ENCODE data around the gene RIMOC1.

RIMOC1 gene

GRCh38 chr5:41921874-41922273 lies 17.7 kb downstream of the RIMOC1 start:
- H3K36me3 ChIP-seq (ENCODE audit: control insufficient read depth in 2 of 2, insufficient read depth in 1 of 2, low read length in 2 of 2), result peaks cover 49 to 51% of the 10 kb centered on the region in 2 experiments; a peak in 2 of 3 replicates
- POLR2A ChIA-PET, result interaction anchor here (1.0 kb wide), 1 partner anchor 18 kb away, joined by 3 read pairs; the partner anchor contains the start of gene RIMOC1
- TF ChIP-seq ZNF664 (tag by site-specific recombination; IDR thresholded peaks at IDR 0.05), result peak; percentile 39; the same call in 1 of the 2 replicates
- TF ChIP-seq ZNF558 (tag by site-specific recombination; IDR thresholded peaks at IDR 0.05), result no peak
- no peaks in the 10 kb centered on the region for H3K9me3 ChIP-seq (ENCODE audit: control insufficient read depth, insufficient read depth, low read depth, low read length)
- H3K4me3 ChIP-seq (ENCODE audit: low read depth, low read length), result no peak overlapping the region
- H3K4me1 ChIP-seq (ENCODE audit: control insufficient read depth, insufficient read depth, low read length), result peaks cover 3% of the 10 kb centered on the region; the same call in 1 of the 2 replicates
- CTCF ChIA-PET, result interaction anchor here (1.0 kb wide), 1 partner anchor 51 kb away, joined by 3 read pairs; the partner anchor contains the start of gene OXCT1
- H3K27ac ChIP-seq (ENCODE audit: extremely low read depth, low read depth, low read length), result no peak overlapping the region

- H3K4me1 ChIP-seq (ENCODE audit: control insufficient read depth, insufficient read depth, low read length), result peaks cover 3% of the 10 kb centered on the region; the same call in 1 of the 2 replicates
- no peak for TF ChIP-seq REPIN1 (tag by site-specific recombination; IDR thresholded peaks at IDR 0.05; ENCODE audit: low read depth)
- no peak for TF ChIP-seq ZNF146 (tag by site-specific recombination; IDR thresholded peaks at IDR 0.05)
- no peak for TF ChIP-seq SALL2 (tag by site-specific recombination; IDR thresholded peaks at IDR 0.05; ENCODE audit: borderline replicate concordance)
- TF ChIP-seq ZNF2 (tag by site-specific recombination; IDR thresholded peaks at IDR 0.05), result no peak
- TF ChIP-seq ZNF473 (tag by site-specific recombination; IDR thresholded peaks at IDR 0.05), result no peak
- TF ChIP-seq ZNF391 (tag by site-specific recombination; IDR thresholded peaks at IDR 0.05; ENCODE audit: borderline replicate concordance, low read depth), result no peak
- no peak for TF ChIP-seq ZNF654 (tag by site-specific recombination; IDR thresholded peaks at IDR 0.05; ENCODE audit: low read depth)
- ChIA-PET POLR2A (interaction anchor here (1.7 kb wide), 1 partner anchor 20 kb away, joined by 14 read pairs; the partner anchor contains the start of gene RIMOC1), CTCF (interaction anchor here (1.5 kb wide), 1 partner anchor 20 kb away, joined by 6 read pairs; the partner anchor contains the start of gene RIMOC1)
- peak overlapping the region; percentile 53; the same call in 1 of the 2 replicates for H3K27ac ChIP-seq (ENCODE audit: extremely low read depth, low read depth, low read length)
- peaks cover 23 to 25% of the 10 kb centered on the region in 2 experiments; a peak in 2 of 3 replicates for H3K36me3 ChIP-seq (ENCODE audit: control insufficient read depth in 2 of 2, insufficient read depth in 1 of 2, low read length in 2 of 2)
- no peak overlapping the region for H3K4me3 ChIP-seq (ENCODE audit: low read depth, low read length)
- H3K9me3 ChIP-seq (ENCODE audit: control insufficient read depth, insufficient read depth, low read depth, low read length), result no peaks in the 10 kb centered on the region
These were observed 20.4 kb downstream of the RIMOC1 start for GRCh38 chr5:41924526-41924871.

GRCh38 chr5:41924872-41925554 lies 20.9 kb downstream of the RIMOC1 start, which contains the start of gene FBXO4:
Gene FBXO4, plus strand, starts transcription at chr5:41925281. Its CDS starts 29 bp downstream, at chr5:41925310.
- ChIA-PET CTCF (interaction anchor here (0.6 to 1.5 kb wide), 2 partner anchors 20 to 691 kb away, joined by 3 to 6 read pairs; partner anchors contain the start of gene RIMOC1), POLR2A (interaction anchor here (1.2 to 1.7 kb wide), 2 partner anchors 21 to 132 kb away, joined by 3 to 14 read pairs; partner anchors contain the start of gene RIMOC1)
- Histone ChIP-seq H3K9me3 (ENCODE audit: control insufficient read depth, insufficient read depth, low read depth, low read length) (no peaks in the 10 kb centered on the region), H3K27ac (ENCODE audit: extremely low read depth, low read depth, low read length) (peak within 1 kb of the TSS; percentile 53; the same call in 1 of the 2 replicates), H3K36me3 (ENCODE audit: control insufficient read depth in 2 of 2, insufficient read depth in 1 of 2, low read length in 2 of 2) (peaks cover 18 to 23% of the 10 kb centered on the region in 2 experiments; a peak in 2 of 3 replicates), H3K4me3 (ENCODE audit: low read depth, low read length) (peak within 1 kb of the TSS; percentile 68), H3K4me1 (ENCODE audit: control insufficient read depth, insufficient read depth, low read length) (peaks cover 3% of the 10 kb centered on the region; the same call in 1 of the 2 replicates)
- no peak for TF ChIP-seq ZNF664 (tag by site-specific recombination; IDR thresholded peaks at IDR 0.05)
- peak; percentile 57 for TF ChIP-seq KLF10 (tag by site-specific recombination; IDR thresholded peaks at IDR 0.05)
- peak; percentile 87 for TF ChIP-seq YY1 (tag by site-specific recombination; IDR thresholded peaks at IDR 0.05)
- no peak for TF ChIP-seq ZNF248 (tag by site-specific recombination; IDR thresholded peaks at IDR 0.05)
- 0 out of 2 replicates have a peak, but pooled peaks have one; percentile 20 for TF ChIP-seq TRIM28 (IDR thresholded peaks at IDR 0.05; ENCODE audit: borderline replicate concordance, low read length)
- TF ChIP-seq ZSCAN16 (tag by site-specific recombination; IDR thresholded peaks at IDR 0.05), result 0 out of 2 replicates have a peak, but pooled peaks have one; percentile 10
- peak; percentile 96 for TF ChIP-seq SP2 (tag by site-specific recombination; IDR thresholded peaks at IDR 0.05)
- 0 out of 2 replicates have a peak, but pooled peaks have one; percentile 53 for TF ChIP-seq INSM2 (tag by site-specific recombination; IDR thresholded peaks at IDR 0.05)
- peak; percentile 77 for TF ChIP-seq KLF8 (tag by site-specific recombination; IDR thresholded peaks at IDR 0.05)
- TF ChIP-seq ZNF341 (tag by site-specific recombination; IDR thresholded peaks at IDR 0.05; ENCODE audit: low read depth), result peak; percentile 25; the same call in 1 of the 2 replicates
- no peak for TF ChIP-seq ZBTB44 (tag by site-specific recombination; IDR thresholded peaks at IDR 0.05)
- TF ChIP-seq ZNF529 (tag by site-specific recombination; IDR thresholded peaks at IDR 0.05; ENCODE audit: insufficient replicate concordance), result no peak
- TF ChIP-seq ZNF658 (tag by site-specific recombination; IDR thresholded peaks at IDR 0.05), result no peak
- TF ChIP-seq ZBTB11 (tag by site-specific recombination; conservative IDR thresholded peaks at IDR 0.05; ENCODE audit: low read depth), result peak; percentile 39
- peak; percentile 60; the same call in 1 of the 2 replicates for TF ChIP-seq GLI4 (tag by site-specific recombination; IDR thresholded peaks at IDR 0.05)
- TF ChIP-seq ZBTB21 (tag by site-specific recombination; IDR thresholded peaks at IDR 0.05), result no peak
